Stimulated activated CD8-positive, alpha-beta memory T cell treated with anti-CD3 and anti-CD28 coated beads, Interleukin-4, amount 100 ng/mL, for 4 hours (primary cell): ENCODE measurements around the gene EIF2AK3.
"Not testable (repeated sequence)": the region's sequence is repeated elsewhere in the genome, so short reads cannot be mapped to it uniquely, and the experiment has no call there.

Experiments used
- DNase-seq, 2 donors: peaks; one replicate each; pipeline ENCODE4 v3.0.0-alpha.2; 2020; ENCODE audit warnings: low read depth in 2 of 2, low spot score in 1 of 2

The EIF2AK3 gene

GRCh38 chr2:88599527-88599926 is 27.7 kb downstream of the EIF2AK3 start:
- no peak for DNase-seq

- no peak for DNase-seq
Observed at GRCh38 chr2:88597168-88597567, 30.1 kb downstream of the EIF2AK3 start.

- no peak for DNase-seq
Observed at GRCh38 chr2:88596141-88596830, 31.0 kb downstream of the EIF2AK3 start.

- DNase-seq, result no peak
Observed at GRCh38 chr2:88591698-88592097, 35.6 kb downstream of the EIF2AK3 start.

- peak in 1 of 2 donors; percentile 5 for DNase-seq
Observed at GRCh38 chr2:88590998-88591613, 36.2 kb downstream of the EIF2AK3 start.

GRCh38 chr2:88585969-88586368 is 41.3 kb downstream of the EIF2AK3 start:
- DNase-seq, result no peak

GRCh38 chr2:88582030-88582429 is 45.2 kb downstream of the EIF2AK3 start:
- DNase-seq, result no peak

- DNase-seq, result no peak
Observed at GRCh38 chr2:88580088-88580487, 47.2 kb downstream of the EIF2AK3 start.

- DNase-seq, result no peak
Observed at GRCh38 chr2:88575630-88576029, 51.6 kb downstream of the EIF2AK3 start.

- DNase-seq, result no peak
Observed at GRCh38 chr2:88575051-88575450, 52.2 kb downstream of the EIF2AK3 start.

- DNase-seq, result no peak
Observed at GRCh38 chr2:88574445-88574844, 52.8 kb downstream of the EIF2AK3 start.

GRCh38 chr2:88568179-88568578 is 59.1 kb downstream of the EIF2AK3 start:
- DNase-seq, result no peak

- no peak for DNase-seq
Observed at GRCh38 chr2:88564402-88564801, 62.9 kb downstream of the EIF2AK3 start.

- DNase-seq, result no peak
Observed at GRCh38 chr2:88563129-88563528, 64.1 kb downstream of the EIF2AK3 start.

GRCh38 chr2:88561646-88562388 is 65.4 kb downstream of the EIF2AK3 start:
- no peak for DNase-seq

GRCh38 chr2:88560619-88561307 is 66.5 kb downstream of the EIF2AK3 start:
- no peak for DNase-seq

GRCh38 chr2:88557290-88557689 is 70.0 kb downstream of the EIF2AK3 start:
- no peak for DNase-seq

- no peak for DNase-seq
Observed at GRCh38 chr2:88556026-88556425, 71.2 kb downstream of the EIF2AK3 start.

GRCh38 chr2:88554189-88554588 is 73.1 kb downstream of the EIF2AK3 start:
- no peak for DNase-seq

GRCh38 chr2:88549616-88550292 is 77.5 kb downstream of the EIF2AK3 start:
- DNase-seq, result no peak

GRCh38 chr2:88546291-88546690 is 81.0 kb downstream of the EIF2AK3 start:
- not testable (repeated sequence) for DNase-seq
